ENCODE results near the gene ALG14.

GRCh38 chr1:94949681-94950661 is 122.8 kb downstream of the ALG14 start:
- TF ChIP-seq, protein P1, sequence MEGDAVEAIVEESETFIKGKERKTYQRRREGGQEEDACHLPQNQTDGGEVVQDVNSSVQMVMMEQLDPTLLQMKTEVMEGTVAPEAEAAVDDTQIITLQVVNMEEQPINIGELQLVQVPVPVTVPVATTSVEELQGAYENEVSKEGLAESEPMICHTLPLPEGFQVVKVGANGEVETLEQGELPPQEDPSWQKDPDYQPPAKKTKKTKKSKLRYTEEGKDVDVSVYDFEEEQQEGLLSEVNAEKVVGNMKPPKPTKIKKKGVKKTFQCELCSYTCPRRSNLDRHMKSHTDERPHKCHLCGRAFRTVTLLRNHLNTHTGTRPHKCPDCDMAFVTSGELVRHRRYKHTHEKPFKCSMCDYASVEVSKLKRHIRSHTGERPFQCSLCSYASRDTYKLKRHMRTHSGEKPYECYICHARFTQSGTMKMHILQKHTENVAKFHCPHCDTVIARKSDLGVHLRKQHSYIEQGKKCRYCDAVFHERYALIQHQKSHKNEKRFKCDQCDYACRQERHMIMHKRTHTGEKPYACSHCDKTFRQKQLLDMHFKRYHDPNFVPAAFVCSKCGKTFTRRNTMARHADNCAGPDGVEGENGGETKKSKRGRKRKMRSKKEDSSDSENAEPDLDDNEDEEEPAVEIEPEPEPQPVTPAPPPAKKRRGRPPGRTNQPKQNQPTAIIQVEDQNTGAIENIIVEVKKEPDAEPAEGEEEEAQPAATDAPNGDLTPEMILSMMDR (IDR thresholded peaks at IDR 0.05; ENCODE audit: insufficient read depth, low read length, poor library complexity, severe bottlenecking) = no peak
- TF ChIP-seq EZH2phosphoT487 (conservative IDR thresholded peaks at IDR 0.05; ENCODE audit: low read length) = no peak
